Activated gamma-delta T cell (primary cell): ENCODE measurements around the gene COL27A1.

Source experiments
- DNase-seq: peaks from one replicate; lab custom pipeline; 2025; lab: John Stamatoyannopoulos, UW

COL27A1 gene

GRCh38 chr9:114168281-114169028 lies 13.1 kb downstream of the COL27A1 start:
- DNase-seq, result no peak

DNA sequence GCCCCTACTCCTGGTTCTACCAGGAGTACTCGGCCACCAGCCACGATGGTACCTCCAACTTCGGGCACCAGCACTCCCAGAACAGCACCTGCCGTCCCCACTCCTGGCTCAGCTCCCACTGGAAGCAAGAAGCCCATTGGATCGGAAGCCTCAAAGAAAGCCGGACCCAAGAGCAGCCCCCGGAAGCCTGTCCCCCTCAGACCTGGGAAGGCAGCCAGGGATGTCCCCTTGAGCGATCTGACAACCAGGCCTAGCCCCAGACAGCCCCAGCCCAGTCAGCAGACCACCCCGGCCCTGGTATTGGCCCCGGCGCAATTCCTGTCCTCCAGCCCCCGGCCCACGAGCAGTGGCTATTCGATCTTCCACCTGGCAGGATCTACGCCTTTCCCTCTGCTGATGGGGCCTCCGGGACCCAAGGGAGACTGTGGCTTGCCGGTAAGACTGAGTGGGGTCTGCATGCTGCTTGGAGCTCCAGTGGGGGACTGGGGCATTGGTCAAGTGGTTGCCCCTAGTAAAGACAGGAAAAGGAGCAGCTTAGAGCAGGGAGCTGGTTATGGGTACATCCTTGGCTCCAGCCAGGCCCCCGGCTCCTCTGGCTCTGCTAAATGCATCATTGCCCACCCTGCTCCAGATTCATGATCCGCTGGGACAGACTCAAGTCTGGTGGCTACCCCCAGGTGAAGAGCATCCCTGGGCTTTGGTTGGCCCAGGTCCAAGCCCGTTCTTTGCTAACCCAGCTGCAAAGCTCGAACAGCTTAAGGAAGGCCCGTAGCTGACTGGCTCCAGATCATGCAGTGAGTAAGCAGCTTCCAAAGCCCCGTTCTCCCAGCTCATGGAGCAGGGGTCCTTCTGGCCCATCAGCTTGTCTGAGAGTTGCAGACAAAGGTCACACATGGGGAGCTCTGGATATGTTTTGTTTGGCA lies 14.0 kb downstream of the COL27A1 start:
- DNase-seq, result no peak

DNA sequence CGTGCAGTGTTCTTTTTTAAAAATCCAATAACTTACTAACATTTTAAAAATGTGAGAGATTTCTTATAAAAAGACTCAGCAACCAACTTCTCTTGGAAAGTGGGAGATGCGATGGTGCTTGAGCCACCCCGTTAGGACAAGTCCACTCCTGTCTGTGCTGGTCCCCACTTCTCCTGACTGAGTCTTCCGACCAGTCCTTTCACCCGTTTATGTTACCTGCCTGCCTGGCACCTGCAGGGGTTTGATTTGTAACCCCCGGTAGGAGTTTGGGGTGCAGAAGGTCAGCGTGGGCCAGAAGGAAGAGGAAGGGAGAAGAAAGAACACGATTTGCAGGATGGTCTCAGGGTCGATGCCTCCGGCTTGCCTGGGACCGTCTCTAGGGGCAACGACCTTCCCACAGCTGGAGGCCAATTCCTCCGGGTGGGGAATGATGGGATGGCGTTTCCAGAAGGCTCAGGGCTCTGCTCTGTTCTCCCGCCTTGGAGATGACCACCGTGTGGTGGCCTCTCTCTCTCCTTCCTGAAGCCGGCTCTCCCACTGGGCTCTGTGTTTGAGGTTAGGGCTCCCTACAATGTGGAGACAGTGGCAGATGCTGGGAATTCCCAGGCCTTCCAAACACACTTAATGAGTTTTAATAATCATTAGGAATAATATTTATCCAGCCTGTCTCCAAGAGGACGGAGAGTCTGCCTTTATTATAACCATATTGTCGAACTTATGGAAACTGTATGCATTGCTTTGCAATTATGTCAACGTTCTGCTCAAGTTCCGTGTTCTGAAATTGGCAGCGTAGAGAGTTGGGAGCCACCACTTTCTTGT lies 14.8 kb downstream of the COL27A1 start:
- no peak for DNase-seq

GRCh38 chr9:114170771-114171461 lies 15.6 kb downstream of the COL27A1 start:
- no peak for DNase-seq

DNA sequence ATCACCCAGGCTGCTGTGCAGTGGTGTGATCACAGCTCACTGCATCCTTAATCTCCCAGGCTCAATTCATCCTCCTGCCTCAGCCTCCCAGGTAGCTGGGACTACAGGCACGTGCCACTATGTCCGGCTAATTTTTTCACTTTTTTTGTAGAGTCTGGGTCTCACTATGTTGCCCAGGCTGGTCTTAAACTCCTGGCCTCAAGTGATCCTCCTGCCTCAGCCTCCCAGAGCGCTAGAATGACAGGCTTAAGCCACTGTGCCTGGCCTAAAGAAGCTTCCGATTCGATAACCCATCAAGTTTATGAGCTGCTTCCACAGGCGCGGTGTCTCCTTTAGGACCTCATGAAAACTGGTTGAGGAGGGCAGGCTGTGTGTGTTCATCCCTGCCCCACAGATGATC lies 16.2 kb downstream of the COL27A1 start:
- DNase-seq, result no peak

DNA sequence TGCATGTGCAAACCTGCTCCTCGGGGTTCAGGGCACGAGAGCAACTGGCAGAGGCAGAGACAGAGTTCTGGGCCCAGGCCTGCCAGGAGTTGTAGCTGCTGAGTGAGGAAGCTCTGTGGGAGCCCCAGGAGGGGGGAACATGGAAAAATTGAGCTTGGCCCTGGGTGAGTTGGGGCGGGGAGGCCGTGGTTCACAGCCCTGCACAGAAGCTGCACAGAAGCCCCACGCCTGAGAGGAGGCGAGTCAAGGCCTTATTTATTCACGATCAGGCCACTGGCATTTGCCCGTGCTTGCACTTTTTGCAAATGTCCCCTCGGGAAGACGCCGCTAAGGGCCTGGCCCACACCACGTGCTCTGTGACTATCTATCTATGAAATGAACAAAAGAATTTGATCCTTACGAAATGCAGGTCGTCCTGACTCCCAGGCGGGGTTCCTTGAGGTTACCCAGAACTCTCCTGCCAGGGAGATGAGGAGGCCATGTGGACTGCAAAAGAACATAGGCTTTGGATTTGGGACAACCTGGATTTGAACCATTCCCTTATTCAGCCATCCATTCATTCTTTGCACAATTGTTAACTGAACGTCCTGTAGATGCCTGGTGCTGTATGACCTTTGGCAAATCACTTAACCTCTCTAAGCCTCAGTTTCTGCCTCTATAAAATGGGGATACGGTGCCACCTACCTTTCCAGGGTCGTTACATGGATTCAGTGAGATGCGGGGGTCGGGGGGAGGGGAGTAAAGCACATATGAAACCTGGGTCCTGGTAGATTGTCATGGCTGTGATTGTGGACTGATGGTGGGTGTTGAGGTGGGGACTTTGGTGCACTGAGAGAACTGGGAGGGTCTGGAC lies 17.9 kb downstream of the COL27A1 start:
- no peak for DNase-seq

GRCh38 chr9:114174557-114174875 lies 19.2 kb downstream of the COL27A1 start:
- no peak for DNase-seq

DNA sequence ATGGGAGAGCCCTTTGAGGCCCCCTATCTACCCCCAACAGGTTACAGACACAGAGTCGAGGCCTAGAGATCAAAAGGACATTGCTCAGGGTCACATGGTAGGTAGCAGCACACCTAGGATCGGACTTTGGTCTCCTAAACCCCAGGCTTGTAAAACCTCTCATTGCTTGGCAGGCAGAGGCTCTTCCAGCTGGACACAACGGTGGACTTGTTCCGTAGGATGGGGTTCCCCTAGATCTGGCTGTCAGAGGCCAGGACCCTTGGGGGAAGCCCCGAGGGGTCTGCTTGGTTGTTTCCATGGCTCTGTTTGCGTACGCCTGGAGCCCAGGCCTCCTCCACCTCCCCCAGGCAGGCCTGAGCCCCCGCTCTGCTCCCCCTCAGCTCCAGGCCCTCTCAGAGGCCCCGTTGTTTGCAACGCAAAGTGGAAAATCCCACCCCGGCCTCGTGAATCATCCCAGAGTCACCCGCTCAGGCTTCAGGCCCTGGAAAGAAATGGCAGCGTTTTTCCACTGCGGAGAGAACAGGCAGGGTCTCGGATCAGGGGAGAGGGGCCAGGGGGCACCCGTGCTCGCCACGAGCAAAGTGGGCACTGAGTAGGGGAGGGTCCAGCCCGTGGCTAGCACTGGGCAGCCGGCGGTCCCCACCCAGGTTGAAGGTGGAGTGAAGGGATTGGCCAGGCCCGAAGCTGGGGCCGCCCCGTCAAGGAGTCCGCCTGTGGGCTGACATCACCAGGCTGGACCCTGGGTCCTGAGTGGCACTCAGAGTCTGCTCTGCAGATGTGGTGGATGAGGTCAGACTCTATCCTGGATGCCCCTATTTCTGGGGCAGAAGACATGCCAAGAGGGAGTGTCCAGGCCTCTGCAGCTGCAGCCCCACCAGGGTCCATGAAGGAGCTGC lies 19.8 kb downstream of the COL27A1 start:
- DNase-seq, result no peak

GRCh38 chr9:114176624-114177291 lies 21.4 kb downstream of the COL27A1 start:
- DNase-seq, result no peak

- no peak for DNase-seq
These were observed 22.2 kb downstream of the COL27A1 start for GRCh38 chr9:114177423-114178064.

GRCh38 chr9:114178076-114178475 lies 22.7 kb downstream of the COL27A1 start:
- no peak for DNase-seq

- no peak for DNase-seq
These were observed 23.6 kb downstream of the COL27A1 start for GRCh38 chr9:114178756-114179450.

DNA sequence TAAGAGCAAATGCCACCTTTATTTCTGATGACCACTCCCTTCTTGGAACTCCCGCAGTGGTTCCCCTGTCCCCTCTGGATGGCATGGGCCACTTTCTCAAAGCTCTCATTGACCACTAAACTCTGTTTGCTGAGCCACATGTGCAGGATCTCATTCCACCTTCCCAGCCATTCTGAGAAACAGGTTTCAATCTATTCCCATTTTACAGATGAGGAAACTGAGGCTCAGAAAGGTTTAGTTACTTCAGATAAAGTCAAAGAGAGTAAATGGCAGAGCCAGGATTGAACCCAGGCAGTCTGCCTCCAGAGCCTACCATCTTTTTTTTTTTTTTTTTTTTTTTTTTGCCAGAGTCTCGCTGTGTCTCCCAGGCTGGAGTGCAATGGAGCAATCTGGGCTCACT lies 24.2 kb downstream of the COL27A1 start:
- no peak for DNase-seq

DNA sequence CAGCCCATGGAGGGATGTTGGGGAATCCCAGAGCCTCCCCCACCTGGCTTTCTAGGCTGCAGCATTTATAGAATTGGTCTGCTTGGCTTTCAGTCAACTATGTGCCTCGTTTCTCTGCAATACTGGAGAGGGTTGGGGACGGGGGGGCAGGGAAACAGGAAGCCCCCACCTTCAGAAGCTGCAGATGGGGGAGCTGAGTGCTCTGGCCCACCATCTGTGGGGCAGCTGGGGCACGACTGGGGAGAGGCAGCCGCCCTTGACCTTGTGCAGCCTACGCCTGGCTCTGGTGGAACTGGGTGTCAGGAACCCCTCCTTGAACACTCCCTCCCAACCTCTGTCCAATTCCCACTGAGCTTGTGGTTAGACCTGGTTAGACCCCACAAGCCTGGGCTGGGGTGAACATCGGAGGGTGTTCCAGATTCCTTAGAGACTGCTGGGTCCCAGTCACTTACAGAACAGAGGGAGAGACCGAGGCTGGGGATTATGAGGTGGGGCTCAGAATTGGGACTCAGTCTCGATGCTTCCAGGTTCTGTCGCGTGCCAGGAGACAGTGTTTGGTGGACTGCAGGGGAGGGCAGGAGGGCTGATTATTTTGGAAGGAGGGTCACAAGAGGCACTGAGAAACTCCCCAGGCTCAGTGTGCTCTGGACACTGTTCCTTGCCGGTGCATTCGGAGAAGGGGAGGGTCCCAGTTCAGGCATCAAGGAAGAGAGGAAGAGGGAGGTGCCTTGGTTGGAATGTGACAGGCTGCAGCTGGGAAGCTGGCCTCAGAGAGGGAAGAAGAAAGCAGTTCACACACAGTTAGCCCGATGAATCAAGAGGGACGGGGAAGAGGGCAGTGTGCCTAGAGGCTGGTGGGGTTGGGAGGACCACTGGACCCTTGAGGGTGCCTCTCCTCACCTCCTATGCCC lies 25.6 kb downstream of the COL27A1 start:
- no peak for DNase-seq

DNA sequence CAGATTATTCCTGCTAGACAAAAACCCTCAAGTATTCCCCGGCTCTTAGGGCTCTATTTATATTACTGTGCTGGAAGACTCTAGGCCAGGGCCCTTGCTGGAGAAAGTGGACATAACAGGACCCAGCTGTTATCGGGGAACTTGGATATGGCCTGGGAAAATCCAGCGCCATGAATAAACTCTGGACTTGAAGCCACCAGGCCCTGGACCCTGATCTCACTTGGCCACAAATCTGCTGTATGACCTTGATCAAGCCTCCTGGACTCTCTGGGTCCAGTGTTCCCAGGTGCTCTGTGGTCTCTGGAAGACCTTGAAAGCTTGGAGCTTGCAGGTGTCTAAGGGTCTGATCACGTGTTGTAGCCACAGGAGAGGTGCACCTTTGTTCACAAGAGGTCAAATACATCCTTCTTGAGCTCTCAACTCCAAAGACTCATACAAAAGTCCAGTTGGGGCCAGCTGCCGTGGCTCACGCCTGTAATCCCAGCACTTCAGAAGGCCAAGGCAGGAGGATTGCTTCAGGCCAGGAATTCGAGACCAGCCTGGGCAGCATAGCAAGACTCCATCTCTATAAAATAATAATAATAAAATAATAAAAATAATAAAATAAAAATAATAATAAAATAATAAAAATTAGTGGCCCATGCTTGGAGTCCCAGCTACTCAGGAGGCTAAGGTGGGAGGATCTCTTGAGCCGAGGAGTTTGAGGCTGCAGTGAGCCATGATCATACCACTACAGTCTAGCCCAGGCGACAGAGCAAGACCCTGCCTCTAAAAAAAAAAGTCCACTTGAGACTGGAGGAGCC lies 26.5 kb downstream of the COL27A1 start:
- DNase-seq, result no peak

- DNase-seq, result no peak
These were observed 27.7 kb downstream of the COL27A1 start for GRCh38 chr9:114183006-114183405.
